HepG2 (cell line): ENCODE data around the gene KLF16. TPM values are rescaled to one million over a fixed set of nuclear protein-coding genes. Genes with fewer than 3 reads are reported as not detected.

ENCODE experiments used
- BRF2 ChIP-seq: sonication (generic); formaldehyde crosslinking; IDR thresholded peaks from 2 replicates; pipeline ENCODE4 v1.8.1; 2022; ENCODE audit warnings: mild to moderate bottlenecking, missing genetic modification reagents
- ELK4 ChIP-seq: sonication (generic); formaldehyde crosslinking; IDR thresholded peaks from 2 replicates; pipeline ENCODE4 v1.9.0; 2021; ENCODE audit warnings: missing genetic modification reagents, borderline replicate concordance
- HOMEZ ChIP-seq: IDR thresholded peaks from 2 replicates; pipeline ENCODE4 v1.6.1; 2016; ENCODE audit warnings: low read depth
- KLF12 ChIP-seq: sonication (generic); formaldehyde crosslinking; IDR thresholded peaks from 2 replicates; pipeline ENCODE4 v1.4.0; 2020; ENCODE audit warnings: missing genetic modification reagents, borderline replicate concordance
- MXI1 ChIP-seq: IDR thresholded peaks from 3 replicates; pipeline ENCODE4 v1.6.1; 2012; ENCODE audit warnings: low read depth, low read length, inconsistent platforms, borderline replicate concordance
- SAFB2 ChIP-seq: sonication (generic); formaldehyde crosslinking; IDR thresholded peaks from 2 replicates; pipeline ENCODE4 v1.5.1; 2020; ENCODE audit warnings: missing genetic modification reagents, low read depth, mild to moderate bottlenecking, borderline replicate concordance
- TEAD2 ChIP-seq: sonication (generic); formaldehyde crosslinking; IDR thresholded peaks from 2 replicates; pipeline ENCODE4 v1.9.0; 2021; ENCODE audit warnings: missing genetic modification reagents
- USF2 ChIP-seq, 2 experiments: sonication (generic) in 1 of 2; formaldehyde crosslinking in 1 of 2; IDR thresholded peaks; 2 replicates each; pipeline versions ENCODE4 v1.5.1 to v1.6.1; 2011 to 2020; ENCODE audit warnings: borderline replicate concordance in 1 of 2, low read depth in 1 of 2, low read length in 1 of 2, mild to moderate bottlenecking in 1 of 2, missing genetic modification reagents in 1 of 2, moderate library complexity in 1 of 2
- ZBTB4 ChIP-seq: sonication (generic); formaldehyde crosslinking; IDR thresholded peaks from 2 replicates; pipeline ENCODE4 v1.4.0; 2020; ENCODE audit warnings: missing genetic modification reagents, mild to moderate bottlenecking, borderline replicate concordance
- ZNF770 ChIP-seq: sonication (generic); formaldehyde crosslinking; IDR thresholded peaks from 2 replicates; pipeline ENCODE4 v1.5.0; 2020; ENCODE audit warnings: mild to moderate bottlenecking, missing genetic modification reagents
- ZNF850 ChIP-seq: sonication (generic); formaldehyde crosslinking; conservative IDR thresholded peaks from 2 replicates; pipeline ENCODE4 v1.9.0; 2021; ENCODE audit warnings: mild to moderate bottlenecking, missing genetic modification reagents
- ZNF879 ChIP-seq: sonication (generic); formaldehyde crosslinking; IDR thresholded peaks from 2 replicates; pipeline ENCODE4 v1.8.1; 2023; ENCODE audit warnings: missing genetic modification reagents
- polyA plus RNA-seq, 8 experiments: library from polyadenylated mRNA; depleted of rRNA in 3 of 8; stranded (reverse) in 7 of 8; unstranded in 1 of 8; fragments of >200 nt; fragmentation: Illumina TruSeq in 4 of 8; extraction: Trizol in 4 of 8; gene quantifications; 2 replicates each; pipeline versions ENCODE4 v1.2.1 to v1.2.3, GENCODE V29; 2011 to 2016; ENCODE audit warnings: low read depth in 4 of 8, missing spikeins in 1 of 8, mixed read lengths in 1 of 8; ENCODE audit not compliant: insufficient read depth in 1 of 8
- total RNA-seq, 5 experiments: library from RNA; depleted of rRNA; stranded (reverse); fragments of >200 nt; fragmentation: Illumina TruSeq; extraction: Trizol; gene quantifications; 2 replicates each; pipeline ENCODE4 v1.2.3, GENCODE V29; 2016; ENCODE audit warnings: low read depth in 1 of 5

KLF16 gene
- total and polyA plus RNA-seq, 2 of the 13 experiments (the other 11 are each of a cell fraction or from before 2014, with no cell fraction given), result 3.5 to 6.7 TPM

DNA sequence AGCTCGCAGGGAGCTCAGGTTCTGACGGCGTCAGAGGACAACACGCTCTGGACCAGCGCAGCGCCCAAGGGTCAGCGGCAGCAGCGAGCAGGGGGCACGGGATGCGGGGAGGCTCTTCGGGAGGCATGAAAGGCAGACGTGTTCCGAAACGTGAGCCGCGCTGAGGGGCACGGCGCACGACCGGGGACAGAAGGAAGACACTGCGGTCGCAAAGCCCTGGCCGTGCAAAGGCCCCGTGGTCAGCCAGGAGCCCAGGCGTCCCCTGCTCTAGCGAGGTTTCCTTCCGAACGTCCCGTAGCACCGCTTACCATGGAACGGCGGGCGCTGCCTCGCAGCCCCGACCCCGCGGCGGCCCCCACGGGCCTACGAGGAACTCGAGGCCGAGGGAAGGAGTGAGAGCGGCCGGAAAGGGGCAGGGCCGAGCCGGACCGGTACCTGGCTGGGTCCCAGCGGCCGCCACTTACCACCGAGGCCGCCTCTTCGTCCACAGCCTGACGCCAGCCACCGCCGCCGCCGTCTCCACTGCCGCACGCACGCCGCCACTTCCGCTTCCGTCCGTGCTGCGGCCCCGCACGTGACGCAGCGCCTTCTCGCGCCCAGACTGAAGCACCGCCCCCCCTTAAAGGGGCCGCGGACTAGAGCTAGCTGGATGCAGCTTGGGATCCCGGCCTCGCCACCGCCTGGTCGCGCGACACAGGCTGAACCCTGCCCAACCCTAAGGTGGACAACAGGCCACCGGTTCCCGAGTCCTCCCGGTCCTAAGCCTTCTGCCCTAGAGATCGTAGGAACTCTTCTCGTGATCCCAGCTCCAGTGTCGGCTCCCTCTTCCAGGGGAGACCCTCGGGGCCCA is 12.5 kb upstream of the KLF16 start (continued):
- TF ChIP-seq ZBTB4 (CRISPR knock-in tag) (peak; percentile 91; the same call in 1 of the 2 replicates), ZNF770 (CRISPR knock-in tag) (0 out of 2 replicates have a peak, but pooled peaks have one; percentile 14), TEAD2 (CRISPR knock-in tag) (no peak), USF2 (IDR thresholded peaks at IDR 0.05; ENCODE audit: low read depth, low read length) (peak; percentile 92), USF2 (CRISPR knock-in tag; IDR thresholded peaks at IDR 0.05; ENCODE audit: borderline replicate concordance) (peak; percentile 98), SAFB2 (CRISPR knock-in tag) (peak; percentile 97), ZNF850 (CRISPR knock-in tag) (no peak), HOMEZ (peak; percentile 36; the same call in 1 of the 2 replicates), KLF12 (CRISPR knock-in tag) (no peak), MXI1 (peak; percentile 90; the same call in 1 of the 3 replicates), ELK4 (CRISPR knock-in tag) (peak; percentile 60; the same call in 1 of the 2 replicates), BRF2 (CRISPR knock-in tag) (no peak), ZNF879 (CRISPR knock-in tag) (peak; percentile 79; the same call in 1 of the 2 replicates)
